ENCODE data around the gene LURAP1L. TPM values are rescaled to one million over a fixed set of nuclear protein-coding genes. Genes with fewer than 3 reads are reported as not detected.

LURAP1L gene
- polyA plus RNA-seq, 2 of the 4 experiments (the other 2 are of a cell fraction): 24.4 to 61.4 TPM

GRCh38 chr9:12773562-12773961, 1.3 kb upstream of the LURAP1L start:
- DNase-seq (ENCODE audit: low read depth in 1 of 2, low spot score in 1 of 2): no peak
- Histone ChIP-seq H3K4me3 (no peak overlapping the region), H3K4me1 (peaks cover 23% of the 10 kb centered on the region), H3K9me3 (no peaks in the 10 kb centered on the region), H3K4me2 (no peak overlapping the region), H3K27ac (no peak overlapping the region)
- ATAC-seq: no peak
- ChIA-PET POLR2A (no interaction called here), CTCF (interaction anchor here (1.1 to 6.7 kb wide), 4 partner anchors 39 to 111 kb away, joined by 4 to 91 read pairs (median 5); no protein-coding TSS in a partner anchor)
- no peak for TF ChIP-seq ZSCAN20 (CRISPR knock-in tag; IDR thresholded peaks at IDR 0.05)
- no peak for TF ChIP-seq NFE2L2 (conservative IDR thresholded peaks at IDR 0.05; ENCODE audit: low read length)
- TF ChIP-seq SMC3 (IDR thresholded peaks at IDR 0.05): no peak
- TF ChIP-seq BCL3 (IDR thresholded peaks at IDR 0.05): no peak
- TF ChIP-seq EP300 (IDR thresholded peaks at IDR 0.05): no peak
- no peak for TF ChIP-seq PHF8 (IDR thresholded peaks at IDR 0.05; ENCODE audit: borderline replicate concordance, low read depth)
- TF ChIP-seq NPAS2 (CRISPR knock-in tag; IDR thresholded peaks at IDR 0.05; ENCODE audit: borderline replicate concordance): no peak
- TF ChIP-seq HDAC2 (IDR thresholded peaks at IDR 0.05): no peak
- no peak for TF ChIP-seq CTCF (IDR thresholded peaks at IDR 0.05)
- no peak for TF ChIP-seq ELK1 (IDR thresholded peaks at IDR 0.05; ENCODE audit: low read depth, low read length)
- TF ChIP-seq HOXB13 (CRISPR knock-in tag; IDR thresholded peaks at IDR 0.05; ENCODE audit: low read depth): no peak
- TF ChIP-seq NR3C1 (IDR thresholded peaks at IDR 0.05): no peak
- TF ChIP-seq POLR2AphosphoS2 (conservative IDR thresholded peaks at IDR 0.05; ENCODE audit: low read length): no peak
- no peak for TF ChIP-seq ESRRA (IDR thresholded peaks at IDR 0.05; ENCODE audit: borderline replicate concordance, low read length)
- TF ChIP-seq EHF (CRISPR knock-in tag; IDR thresholded peaks at IDR 0.05): no peak
- no peak for TF ChIP-seq REST (IDR thresholded peaks at IDR 0.05)
- 88% methylated on average over 2 of the region's 2 CpGs for WGBS (ENCODE audit: missing lambda C conversion rate)
- FAIRE-seq: no peak

- FAIRE-seq: no peak
- ATAC-seq: peak; percentile 90 to 94
- POLR2A ChIA-PET: interaction anchor here (0.6 to 3.8 kb wide), 15 partner anchors 9 to 212 kb away, joined by 3 to 48 read pairs (median 4); no protein-coding TSS in a partner anchor
- TF ChIP-seq TFCP2L1 (CRISPR knock-in tag; IDR thresholded peaks at IDR 0.05) (peak; percentile 58; the same call in 1 of the 2 replicates), BHLHE40 (IDR thresholded peaks at IDR 0.05; ENCODE audit: low read depth, low read length) (no peak), ZFP36 (IDR thresholded peaks at IDR 0.05; ENCODE audit: borderline replicate concordance, partially characterized antibody) (peak; percentile 16), HEYL (CRISPR knock-in tag; IDR thresholded peaks at IDR 0.05) (no peak), E2F6 (IDR thresholded peaks at IDR 0.05; ENCODE audit: borderline replicate concordance, low read depth) (peak; percentile 48; the same call in 1 of the 2 replicates), JUN (IDR thresholded peaks at IDR 0.05) (peak; percentile 27 to 78; a peak in 3 of 5 replicates), FOSB (CRISPR knock-in tag; IDR thresholded peaks at IDR 0.05) (peak; percentile 53; the same call in 1 of the 2 replicates), CTCF (IDR thresholded peaks at IDR 0.05) (peak; percentile 65), RAD21 (conservative IDR thresholded peaks at IDR 0.05 in 1 of 2, IDR thresholded peaks at IDR 0.05 in 1 of 2) (peak; percentile 74 to 76), POLR2AphosphoS2 (conservative IDR thresholded peaks at IDR 0.05; ENCODE audit: low read length) (no peak), SMC3 (IDR thresholded peaks at IDR 0.05) (peak; percentile 85; the same call in 2 of the 3 replicates)
Measured at GRCh38 chr9:12775679-12776512, 1.1 kb downstream of the LURAP1L start.

More at GRCh38 chr9:12775679-12776512, 1.1 kb downstream of the LURAP1L start:
- Histone ChIP-seq H3K4me3 (peak overlapping the region; percentile 67), H3K4me1 (peaks cover 41% of the 10 kb centered on the region), H3K9me3 (no peaks in the 10 kb centered on the region), H3K4me2 (peak overlapping the region; percentile 76), H3K27ac (peak overlapping the region; percentile 96 to 97)
- CTCF ChIA-PET: interaction anchor here (0.6 to 6.7 kb wide), 46 partner anchors 11 to 148 kb away, joined by 3 to 98 read pairs (median 4); no protein-coding TSS in a partner anchor
- peak; percentile 81 to 93 for DNase-seq (ENCODE audit: low read depth in 1 of 2, low spot score in 1 of 2)
- WGBS (ENCODE audit: missing lambda C conversion rate): 2% methylated on average over 43 of the region's 50 CpGs
